ENCODE measurements around the gene TMEM44. TPM values are rescaled to one million over a fixed set of nuclear protein-coding genes. Genes with fewer than 3 reads are reported as not detected.

TMEM44 gene
- total and polyA plus RNA-seq, 8 donors, result 1.7 to 17.8 (median 4.3) TPM

DNA sequence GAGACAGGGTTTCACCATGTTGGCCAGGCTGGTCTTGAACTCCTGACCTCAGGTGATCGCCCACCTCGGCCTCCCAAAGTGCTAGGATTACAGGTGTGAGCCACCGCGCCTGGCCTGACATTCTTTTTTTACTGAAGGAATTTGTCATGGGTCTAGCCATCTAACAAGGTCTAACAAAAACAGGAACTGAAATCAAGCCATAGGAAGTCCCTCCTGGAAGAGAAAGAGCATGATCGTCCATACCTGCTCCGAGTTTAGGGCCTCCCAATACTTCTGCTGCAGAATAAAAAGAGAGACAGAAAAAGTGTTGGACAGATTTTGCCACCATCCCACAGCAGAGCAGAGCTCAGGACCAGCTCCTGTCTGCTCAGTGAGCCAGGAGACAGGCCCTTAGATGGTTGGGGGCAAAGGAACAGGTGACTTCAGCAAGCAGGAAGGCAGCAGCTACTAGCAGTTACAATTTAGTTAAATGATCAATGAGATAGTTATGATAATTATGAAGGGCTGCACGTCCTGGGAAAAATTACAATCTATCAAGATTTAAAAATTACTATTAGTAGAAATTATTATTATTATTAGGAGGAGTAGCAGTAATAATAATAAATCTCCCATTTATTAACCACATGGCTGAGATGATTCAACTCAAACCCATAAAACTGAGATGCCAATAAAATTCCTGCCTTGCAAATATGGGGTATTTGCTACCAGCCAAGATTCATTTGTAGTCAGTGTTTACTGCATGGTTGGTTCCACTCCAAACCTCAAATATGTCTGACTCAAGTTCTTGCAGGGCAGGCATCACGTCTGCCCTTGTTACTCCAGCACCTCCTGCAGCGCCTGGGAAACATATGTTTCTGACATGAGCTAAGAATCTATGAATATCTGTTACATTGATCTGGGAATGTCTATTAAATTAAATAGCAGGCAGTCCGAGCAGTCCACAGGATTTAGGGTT lies 40.1 kb downstream of the TMEM44 start:
- ATAC-seq (peak in 3 of 4 donors; percentile 61 to 73 (median 70)), FAIRE-seq (no peak), DNase-seq (no peak)
- no peaks in the 10 kb centered on the region for H3K36me3 ChIP-seq
- intact Hi-C loops (cut with DNase I), result loop anchor here in 1 of 3 donors (10.0 kb wide), 1 partner anchor 118 kb away; no protein-coding TSS in a partner anchor
- peaks cover 0 to 3% (median 0%) of the 10 kb centered on the region in 3 donors for H3K4me1 ChIP-seq
- TF ChIP-seq, protein P1, sequence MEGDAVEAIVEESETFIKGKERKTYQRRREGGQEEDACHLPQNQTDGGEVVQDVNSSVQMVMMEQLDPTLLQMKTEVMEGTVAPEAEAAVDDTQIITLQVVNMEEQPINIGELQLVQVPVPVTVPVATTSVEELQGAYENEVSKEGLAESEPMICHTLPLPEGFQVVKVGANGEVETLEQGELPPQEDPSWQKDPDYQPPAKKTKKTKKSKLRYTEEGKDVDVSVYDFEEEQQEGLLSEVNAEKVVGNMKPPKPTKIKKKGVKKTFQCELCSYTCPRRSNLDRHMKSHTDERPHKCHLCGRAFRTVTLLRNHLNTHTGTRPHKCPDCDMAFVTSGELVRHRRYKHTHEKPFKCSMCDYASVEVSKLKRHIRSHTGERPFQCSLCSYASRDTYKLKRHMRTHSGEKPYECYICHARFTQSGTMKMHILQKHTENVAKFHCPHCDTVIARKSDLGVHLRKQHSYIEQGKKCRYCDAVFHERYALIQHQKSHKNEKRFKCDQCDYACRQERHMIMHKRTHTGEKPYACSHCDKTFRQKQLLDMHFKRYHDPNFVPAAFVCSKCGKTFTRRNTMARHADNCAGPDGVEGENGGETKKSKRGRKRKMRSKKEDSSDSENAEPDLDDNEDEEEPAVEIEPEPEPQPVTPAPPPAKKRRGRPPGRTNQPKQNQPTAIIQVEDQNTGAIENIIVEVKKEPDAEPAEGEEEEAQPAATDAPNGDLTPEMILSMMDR (IDR thresholded peaks at IDR 0.05), result no peak
- peak overlapping the region in 2 of 4 donors; percentile 47 to 54 for H3K27ac ChIP-seq
- no peaks in the 10 kb centered on the region for H3K9me3 ChIP-seq
- 59 to 74% methylated on average over 10 of the region's 10 CpGs for WGBS, 2 donors
- no peak overlapping the region for H3K4me3 ChIP-seq
- no peaks in the 10 kb centered on the region for H3K27me3 ChIP-seq

DNA sequence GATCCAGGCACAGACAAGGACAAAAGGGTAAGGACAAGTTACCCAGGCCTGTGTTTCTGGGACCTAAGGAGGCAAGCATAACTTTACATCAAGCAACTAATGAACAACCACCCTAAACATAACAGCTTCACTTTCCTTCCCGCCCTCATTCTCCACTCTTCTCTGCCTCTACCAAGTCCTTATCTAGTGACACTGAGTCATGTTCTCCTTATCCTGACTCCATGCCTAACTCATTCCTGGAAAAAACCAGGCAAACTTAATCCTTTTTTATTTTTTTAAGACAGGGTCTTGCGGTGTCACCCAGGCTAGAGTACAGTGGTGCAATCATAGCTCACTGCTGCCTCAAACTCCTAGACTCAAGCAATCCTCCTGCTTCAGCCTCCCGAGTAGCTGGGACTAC lies 44.5 kb downstream of the TMEM44 start:
- Histone ChIP-seq H3K4me3 (no peak overlapping the region), H3K36me3 (no peaks in the 10 kb centered on the region), H3K9me3 (no peaks in the 10 kb centered on the region), H3K27ac (no peak overlapping the region), H3K4me1 (peaks cover 0 to 12% (median 5%) of the 10 kb centered on the region in 3 donors), H3K27me3 (no peaks in the 10 kb centered on the region)
- FAIRE-seq, result no peak
- TF ChIP-seq, protein P1 (IDR thresholded peaks at IDR 0.05), result no peak
- DNase-seq, result no peak
- no peak for ATAC-seq
- WGBS, 2 donors, result 94 to 97% methylated on average over 3 of the region's 3 CpGs
- intact Hi-C loops (cut with DNase I), result loop anchor here in 1 of 3 donors (10.0 kb wide), 1 partner anchor 114 kb away; no protein-coding TSS in a partner anchor

DNA sequence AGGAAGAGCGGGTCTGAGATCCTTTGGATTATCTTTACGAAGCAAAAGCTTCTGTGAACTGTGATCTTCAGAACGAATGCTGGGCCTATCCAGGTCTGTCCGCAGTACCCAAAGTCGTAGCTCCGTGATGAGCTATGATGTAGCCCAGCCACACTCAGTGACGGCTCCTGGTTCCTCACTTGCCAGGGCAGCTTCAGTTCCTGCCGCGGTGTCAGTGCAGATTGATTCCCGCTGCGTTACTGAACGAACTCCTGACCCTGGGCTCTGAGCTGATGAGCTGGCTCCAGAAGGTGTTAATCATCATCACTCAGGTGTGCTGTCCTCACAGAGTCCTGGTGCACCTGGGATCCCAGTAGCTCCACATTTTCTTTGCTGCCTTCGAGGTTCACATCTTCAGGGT lies 45.0 kb downstream of the TMEM44 start:
- peaks cover 0 to 12% (median 5%) of the 10 kb centered on the region in 3 donors for H3K4me1 ChIP-seq
- FAIRE-seq, result no peak

DNA sequence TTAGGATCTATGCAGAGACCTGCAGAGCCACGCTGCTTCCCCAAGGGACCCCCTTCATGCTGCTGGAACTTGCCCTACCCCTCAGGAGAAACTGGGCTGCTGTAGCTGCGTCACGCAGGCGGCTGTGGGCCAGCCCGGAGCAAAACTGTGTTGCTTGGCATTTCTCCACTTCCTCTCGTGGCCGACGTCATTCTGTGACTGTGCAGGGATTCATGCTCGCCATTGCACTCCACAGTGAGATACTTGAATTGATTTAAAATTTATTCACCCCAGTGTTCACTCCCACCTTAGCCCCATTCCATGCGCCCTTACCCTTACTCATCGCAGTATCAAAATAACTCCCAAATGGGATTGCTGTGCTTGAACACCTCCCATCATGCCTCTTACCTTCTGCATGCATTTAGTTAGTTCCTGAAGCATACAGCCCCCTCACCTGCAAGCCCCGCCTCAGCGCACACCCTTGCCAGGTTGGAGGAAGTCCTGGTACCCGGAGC lies 45.7 kb downstream of the TMEM44 start:
- ATAC-seq, result no peak
- intact Hi-C loops (cut with DNase I), result loop anchor here in 1 of 3 donors (10.0 kb wide), 1 partner anchor 113 kb away; no protein-coding TSS in a partner anchor
- no peak overlapping the region for H3K4me3 ChIP-seq
- H3K9me3 ChIP-seq, result no peaks in the 10 kb centered on the region
- TF ChIP-seq, protein P1 (IDR thresholded peaks at IDR 0.05), result no peak
- no peak overlapping the region for H3K27ac ChIP-seq
- H3K36me3 ChIP-seq, result no peaks in the 10 kb centered on the region
- FAIRE-seq, result no peak
- no peaks in the 10 kb centered on the region for H3K27me3 ChIP-seq
- WGBS, 2 donors, result 80 to 90% methylated on average over 14 of the region's 14 CpGs
- H3K4me1 ChIP-seq, result peaks cover 0 to 9% (median 5%) of the 10 kb centered on the region in 3 donors
- DNase-seq, result no peak

More for the DNA sequence above, 45.0 kb downstream of the TMEM44 start:
- 89% methylated on average over 13 of the region's 13 CpGs for WGBS, 2 donors
- H3K4me3 ChIP-seq, result no peak overlapping the region
- no peak overlapping the region for H3K27ac ChIP-seq
- no peaks in the 10 kb centered on the region for H3K9me3 ChIP-seq
- no peak for DNase-seq
- intact Hi-C loops (cut with DNase I), result loop anchor here in 1 of 3 donors (10.0 kb wide), 1 partner anchor 113 kb away; no protein-coding TSS in a partner anchor
- no peak for ATAC-seq
- H3K27me3 ChIP-seq, result no peaks in the 10 kb centered on the region
- H3K36me3 ChIP-seq, result no peaks in the 10 kb centered on the region
- TF ChIP-seq, protein P1 (IDR thresholded peaks at IDR 0.05), result no peak
